CD1c-positive myeloid dendritic cell (primary cell): ENCODE data around the gene SMPDL3B.

Experiments
- DNase-seq: peaks from one replicate; pipeline ENCODE4 v3.0.0-alpha.2; 2016; ENCODE audit errors: extremely low spot score

The SMPDL3B gene

DNA sequence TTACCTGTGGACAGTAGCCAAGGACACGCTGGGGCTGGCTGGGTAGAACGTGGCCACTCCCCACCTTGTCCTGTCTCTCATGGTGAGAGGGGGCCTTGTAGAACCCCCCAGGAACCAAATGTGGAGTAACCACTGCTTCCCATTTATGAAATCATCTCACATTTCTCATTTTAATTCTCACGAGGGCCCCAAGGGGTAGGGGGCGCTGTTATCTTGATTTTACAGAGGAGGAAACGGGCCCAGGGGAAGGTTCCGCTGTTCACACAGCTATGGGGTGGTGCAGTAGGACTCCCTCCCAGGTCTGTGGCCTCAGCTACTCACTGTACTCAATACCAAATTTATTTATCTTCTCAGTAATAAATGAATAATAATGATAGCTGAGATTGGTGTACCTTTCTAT is 5.5 kb downstream of the SMPDL3B start:
- DNase-seq, result peak; percentile 81

- DNase-seq, result no peak
Measured at GRCh38 chr1:27940870-27941560, 6.2 kb downstream of the SMPDL3B start.

DNA sequence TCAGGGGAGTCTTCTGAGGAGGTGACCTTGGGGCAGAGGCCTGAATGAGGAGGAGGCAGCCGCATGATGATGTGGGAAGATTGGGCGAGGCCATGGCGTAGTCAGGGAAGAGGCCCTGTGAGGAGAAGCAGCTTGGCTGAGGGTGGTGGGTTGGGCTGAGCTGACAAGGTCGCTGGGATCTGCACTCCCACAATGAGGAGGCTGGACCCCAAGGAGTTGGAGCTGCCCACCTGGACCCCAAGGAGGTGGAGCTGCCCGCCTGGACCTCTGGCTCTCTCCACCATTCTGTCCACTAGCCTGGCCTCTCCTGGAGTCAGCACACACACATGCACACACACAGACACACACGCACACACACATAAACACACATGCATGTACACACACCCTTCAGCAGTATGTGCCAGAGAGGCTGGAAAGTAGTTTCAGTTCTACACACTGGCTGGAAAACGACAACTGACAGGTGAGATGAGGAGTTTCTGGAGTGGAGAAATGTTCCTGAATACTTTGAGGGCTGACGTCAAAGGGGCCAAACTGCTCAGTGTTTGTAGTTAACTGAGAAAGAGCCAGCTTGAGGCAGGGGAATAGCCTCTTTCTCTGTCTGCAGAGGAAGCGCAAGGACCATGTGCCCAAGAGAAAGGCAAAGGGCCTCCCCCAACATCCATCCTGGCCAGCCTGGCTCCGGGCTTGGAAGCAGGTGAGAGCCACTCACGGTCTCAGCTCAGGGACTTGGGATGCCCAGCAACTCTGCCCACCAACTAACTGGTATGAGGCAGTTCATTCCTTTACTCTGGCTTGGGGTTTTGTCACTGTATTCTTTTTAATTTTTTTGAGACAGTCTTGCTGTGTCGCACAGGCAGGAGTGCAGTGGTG is 7.1 kb downstream of the SMPDL3B start:
- no peak for DNase-seq

GRCh38 chr1:27945020-27945419 is 10.2 kb downstream of the SMPDL3B start:
- DNase-seq, result no peak

DNA sequence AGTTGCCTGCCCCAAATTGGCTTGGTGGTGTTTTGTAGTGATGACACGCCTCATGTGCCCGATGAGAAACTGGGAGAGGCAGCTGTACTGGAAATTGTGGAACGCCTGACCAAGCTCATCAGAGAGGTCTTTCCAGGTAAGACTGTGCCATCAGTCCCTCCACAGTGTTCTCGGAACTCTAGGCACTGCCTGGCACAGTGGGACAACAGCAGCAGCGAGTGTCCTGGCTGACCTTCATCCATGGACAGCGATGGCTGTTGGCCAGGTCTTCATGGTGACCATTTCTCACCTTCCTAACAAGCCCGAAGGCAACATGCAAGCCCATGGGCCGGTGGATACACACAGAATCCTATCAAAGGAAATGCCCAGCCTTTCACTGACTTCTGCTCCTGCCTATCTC is 14.2 kb downstream of the SMPDL3B start:
- no peak for DNase-seq

GRCh38 chr1:27951396-27951795 is 16.6 kb downstream of the SMPDL3B start:
- no peak for DNase-seq

DNA sequence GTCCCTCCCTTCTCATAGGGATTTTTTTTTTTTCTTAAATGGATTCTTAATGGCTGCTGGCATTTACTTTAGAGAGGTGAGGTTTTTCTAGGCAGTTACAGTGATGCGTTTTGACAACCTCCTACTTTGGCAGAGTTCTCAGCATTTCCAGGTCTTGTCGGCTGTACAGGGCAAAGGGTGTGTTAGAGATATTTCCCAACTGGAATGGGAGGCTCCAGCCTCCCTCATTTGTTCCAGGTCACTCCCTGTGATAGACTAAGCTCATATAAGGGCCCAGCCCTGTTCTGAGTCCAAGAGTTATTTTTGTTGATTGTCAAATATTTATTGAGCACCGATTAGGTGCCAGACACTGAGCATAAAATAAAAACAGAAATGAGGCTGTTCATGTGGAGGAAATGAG is 17.3 kb downstream of the SMPDL3B start:
- DNase-seq, result no peak

DNA sequence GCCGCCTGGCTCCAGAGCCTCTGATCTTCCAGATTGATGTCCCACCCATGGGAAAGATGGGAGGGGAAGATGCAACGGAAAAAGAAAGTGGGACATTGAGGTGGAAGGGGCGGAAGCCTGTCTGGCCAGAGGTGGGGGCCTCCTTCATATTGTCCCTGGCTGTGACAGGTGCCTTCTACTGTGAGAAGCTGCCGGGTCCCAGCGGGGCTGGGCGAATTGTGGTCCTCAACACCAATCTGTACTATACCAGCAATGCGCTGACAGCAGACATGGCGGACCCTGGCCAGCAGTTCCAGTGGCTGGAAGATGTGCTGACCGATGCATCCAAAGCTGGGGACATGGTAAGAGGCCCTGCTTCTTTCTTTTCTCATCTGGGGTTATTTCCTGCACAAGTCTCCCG is 19.4 kb downstream of the SMPDL3B start:
- no peak for DNase-seq

DNA sequence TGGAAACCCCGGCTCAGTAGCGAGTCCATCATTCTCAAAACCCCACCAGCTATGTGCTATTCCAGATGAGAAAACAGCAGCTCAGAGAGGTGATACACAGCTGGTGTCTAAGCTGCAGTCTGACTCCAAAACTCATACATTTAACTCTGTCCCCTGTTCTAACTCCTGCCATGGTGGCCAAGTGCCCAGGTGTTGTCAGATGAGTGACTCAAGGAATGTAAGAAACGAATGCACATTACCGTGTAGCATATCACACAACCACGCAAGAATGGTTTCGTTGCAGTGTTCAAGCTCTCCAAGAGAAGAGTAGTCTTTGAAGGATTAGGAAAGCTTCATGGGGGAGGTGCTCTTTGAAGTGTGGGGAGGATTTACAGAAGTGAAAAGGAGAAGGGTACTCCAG is 20.3 kb downstream of the SMPDL3B start:
- DNase-seq, result no peak

GRCh38 chr1:27956761-27957160 is 22.0 kb downstream of the SMPDL3B start:
- no peak for DNase-seq

DNA sequence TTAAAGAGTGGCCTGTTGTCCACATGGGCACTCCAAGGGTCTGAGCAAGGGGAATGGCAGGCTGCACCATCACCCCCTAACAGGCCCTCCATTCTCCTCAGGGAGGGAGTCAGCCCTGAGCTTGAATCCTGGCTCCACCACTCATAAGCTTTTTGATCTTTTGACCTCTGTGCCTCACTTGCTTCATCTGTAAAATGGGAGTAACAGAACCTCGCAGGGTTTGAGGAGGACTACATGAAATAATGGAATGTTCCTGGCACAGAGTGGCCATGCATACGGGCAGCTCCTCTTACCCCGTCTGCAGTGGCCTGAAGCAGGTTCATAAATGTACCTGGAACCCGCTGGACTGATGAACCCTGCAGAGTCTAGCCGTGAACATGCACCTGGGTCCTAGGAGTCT is 22.9 kb downstream of the SMPDL3B start:
- no peak for DNase-seq

DNA sequence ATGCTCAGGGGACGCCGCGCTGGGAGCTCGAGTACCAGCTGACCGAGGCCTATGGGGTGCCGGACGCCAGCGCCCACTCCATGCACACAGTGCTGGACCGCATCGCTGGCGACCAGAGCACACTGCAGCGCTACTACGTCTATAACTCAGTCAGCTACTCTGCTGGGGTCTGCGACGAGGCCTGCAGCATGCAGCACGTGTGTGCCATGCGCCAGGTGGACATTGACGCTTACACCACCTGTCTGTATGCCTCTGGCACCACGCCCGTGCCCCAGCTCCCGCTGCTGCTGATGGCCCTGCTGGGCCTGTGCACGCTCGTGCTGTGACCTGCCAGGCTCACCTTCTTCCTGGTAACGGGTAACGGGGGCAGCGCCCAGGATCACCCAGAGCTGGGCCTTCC is 23.7 kb downstream of the SMPDL3B start:
- no peak for DNase-seq

DNA sequence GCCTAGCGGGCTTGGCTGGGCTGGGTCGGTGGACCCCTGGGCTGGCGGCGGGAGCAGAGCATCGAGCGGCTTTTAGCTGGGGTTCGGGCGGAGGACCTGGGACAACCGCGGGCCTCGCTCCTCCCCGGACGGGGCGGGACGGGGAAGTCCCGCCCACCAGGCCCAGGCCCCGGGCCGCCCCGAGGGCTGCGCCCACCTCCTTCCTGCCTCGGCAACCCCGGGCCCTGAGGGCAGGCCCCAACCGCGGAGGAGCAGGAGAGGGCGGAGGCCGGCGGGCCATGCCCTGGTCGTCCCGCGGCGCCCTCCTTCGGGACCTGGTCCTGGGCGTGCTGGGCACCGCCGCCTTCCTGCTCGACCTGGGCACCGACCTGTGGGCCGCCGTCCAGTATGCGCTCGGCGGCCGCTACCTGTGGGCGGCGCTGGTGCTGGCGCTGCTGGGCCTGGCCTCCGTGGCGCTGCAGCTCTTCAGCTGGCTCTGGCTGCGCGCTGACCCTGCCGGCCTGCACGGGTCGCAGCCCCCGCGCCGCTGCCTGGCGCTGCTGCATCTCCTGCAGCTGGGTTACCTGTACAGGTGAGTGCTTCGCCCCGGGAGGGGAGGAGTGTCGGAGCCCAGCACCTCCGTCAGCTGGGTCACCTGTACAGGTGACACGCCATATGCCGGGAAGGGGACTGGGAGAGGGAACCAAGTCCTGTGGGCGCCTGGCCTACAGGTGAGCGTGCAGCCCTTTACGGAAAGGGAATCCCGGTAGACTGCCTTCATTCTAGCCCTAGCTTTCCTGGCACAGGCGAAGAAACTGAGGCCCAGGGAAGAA is 25.2 kb downstream of the SMPDL3B start, which contains the start of gene XKR8:
Gene XKR8 (plus strand): TSS at position 182 of the 812 bp plus-strand sequence. CDS start 97 bp downstream, at position 279.
- peak; percentile 88 for DNase-seq

GRCh38 chr1:27960762-27961645 is 26.2 kb downstream of the SMPDL3B start:
- no peak for DNase-seq

DNA sequence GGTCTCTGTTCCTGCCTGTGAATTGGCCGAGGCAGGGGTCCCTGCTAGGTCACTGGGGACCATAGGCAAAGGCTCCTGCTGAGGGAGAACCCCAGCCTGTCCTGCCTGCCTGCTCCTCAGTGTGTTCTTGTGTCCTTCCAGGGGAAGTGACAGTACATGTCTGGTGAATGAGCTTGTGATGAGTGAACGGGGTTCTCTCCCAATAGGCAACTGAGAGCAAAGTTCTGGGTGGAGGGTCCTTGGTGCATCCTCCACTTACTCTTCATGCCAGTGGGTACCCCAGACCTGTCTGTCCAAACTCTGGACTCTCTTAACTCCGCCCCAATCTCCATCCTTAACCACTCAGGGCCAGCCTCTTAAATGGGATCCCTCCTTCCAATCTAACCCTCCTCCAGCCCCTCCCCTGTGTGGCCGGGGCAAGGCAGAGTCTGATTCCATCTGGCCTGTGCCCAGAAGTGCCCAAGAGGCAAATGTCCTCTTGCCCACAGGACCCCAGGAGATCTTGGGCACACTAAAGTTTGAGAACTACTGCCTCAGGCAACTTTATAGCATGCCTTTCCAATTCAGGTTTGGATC is 26.9 kb downstream of the SMPDL3B start:
- no peak for DNase-seq

DNA sequence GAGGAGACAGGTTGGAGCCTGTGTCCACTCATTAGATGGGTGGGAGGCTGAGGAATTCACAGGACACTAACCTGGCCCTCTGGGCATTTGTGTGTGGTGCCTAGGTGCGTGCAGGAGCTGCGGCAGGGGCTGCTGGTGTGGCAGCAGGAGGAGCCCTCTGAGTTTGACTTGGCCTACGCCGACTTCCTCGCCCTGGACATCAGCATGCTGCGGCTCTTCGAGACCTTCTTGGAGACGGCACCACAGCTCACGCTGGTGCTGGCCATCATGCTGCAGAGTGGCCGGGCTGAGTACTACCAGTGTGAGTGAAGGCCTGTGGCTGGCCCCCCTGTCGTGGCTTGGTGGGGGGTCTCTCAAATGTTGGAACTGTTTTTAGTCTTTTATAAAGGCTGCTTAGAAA is 28.6 kb downstream of the SMPDL3B start:
- DNase-seq, result no peak

- DNase-seq, result no peak
Measured at GRCh38 chr1:27966402-27967105, 31.8 kb downstream of the SMPDL3B start.

DNA sequence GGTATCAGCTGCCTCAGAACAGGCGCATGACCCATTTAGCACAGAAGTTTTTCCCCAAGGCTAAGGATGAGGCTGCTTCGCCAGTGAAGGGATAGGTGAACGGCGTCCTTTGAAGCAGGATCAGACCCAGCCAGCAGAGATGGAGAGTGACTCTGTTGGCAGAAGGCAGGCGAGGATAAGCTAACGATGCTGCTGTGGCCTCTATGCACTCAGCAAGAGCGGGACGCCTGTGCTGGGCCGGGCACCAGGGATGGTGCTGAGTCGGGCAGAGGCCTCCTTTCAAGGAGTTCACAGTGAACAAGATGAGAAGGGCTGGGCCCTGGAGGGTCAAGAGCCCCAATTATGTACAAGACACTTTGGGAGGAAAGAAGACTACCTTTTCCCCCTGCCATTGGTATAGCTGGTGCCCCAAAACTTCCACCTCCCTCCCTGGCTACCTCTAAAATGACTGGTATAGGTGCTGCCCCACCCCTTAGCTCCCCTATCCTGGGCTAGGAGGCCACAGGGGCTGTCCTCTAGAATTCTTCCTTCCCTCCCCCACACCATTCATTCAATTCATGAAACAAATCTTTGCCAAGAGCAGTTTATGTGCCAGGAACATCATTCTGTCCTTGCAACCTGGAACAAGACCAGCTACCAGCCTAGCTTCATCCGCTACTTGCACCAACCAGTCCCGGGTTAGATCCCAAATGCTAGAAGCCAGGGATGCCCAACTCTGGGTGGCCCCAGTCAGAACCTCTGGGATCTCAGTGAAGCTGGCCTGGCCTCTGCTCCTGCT is 32.5 kb downstream of the SMPDL3B start:
- DNase-seq, result no peak

GRCh38 chr1:27967884-27968466 is 33.2 kb downstream of the SMPDL3B start:
- no peak for DNase-seq
